Uterine smooth muscle cell (primary cell): ENCODE data around the gene PCDHGA9. TPM values are rescaled to one million over a fixed set of nuclear protein-coding genes. Genes with fewer than 3 reads are reported as not detected.

Source experiments
- total RNA-seq: library from RNA; depleted of rRNA; stranded (reverse); fragments of >200 nt; gene quantifications from 2 replicates; pipeline ENCODE4 v1.2.3, GENCODE V29; 2014

PCDHGA9 gene
- total RNA-seq, 1 donor from 2014 or later: 4.0 TPM

DNA sequence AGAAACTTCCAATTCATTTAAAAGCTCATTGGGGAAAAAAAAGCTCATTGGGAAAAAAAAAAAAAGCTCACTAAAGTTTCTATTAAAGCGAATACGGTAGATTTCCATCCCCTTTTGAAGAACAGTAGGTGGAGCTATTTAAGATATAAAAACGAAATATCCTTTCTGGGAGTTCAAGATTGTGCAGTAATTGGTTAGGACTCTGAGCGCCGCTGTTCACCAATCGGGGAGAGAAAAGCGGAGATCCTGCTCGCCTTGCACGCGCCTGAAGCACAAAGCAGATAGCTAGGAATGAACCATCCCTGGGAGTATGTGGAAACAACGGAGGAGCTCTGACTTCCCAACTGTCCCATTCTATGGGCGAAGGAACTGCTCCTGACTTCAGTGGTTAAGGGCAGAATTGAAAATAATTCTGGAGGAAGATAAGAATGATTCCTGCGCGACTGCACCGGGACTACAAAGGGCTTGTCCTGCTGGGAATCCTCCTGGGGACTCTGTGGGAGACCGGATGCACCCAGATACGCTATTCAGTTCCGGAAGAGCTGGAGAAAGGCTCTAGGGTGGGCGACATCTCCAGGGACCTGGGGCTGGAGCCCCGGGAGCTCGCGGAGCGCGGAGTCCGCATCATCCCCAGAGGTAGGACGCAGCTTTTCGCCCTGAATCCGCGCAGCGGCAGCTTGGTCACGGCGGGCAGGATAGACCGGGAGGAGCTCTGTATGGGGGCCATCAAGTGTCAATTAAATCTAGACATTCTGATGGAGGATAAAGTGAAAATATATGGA is 27.9 kb downstream of the PCDHGA9 start, which contains the start of gene PCDHGA12:
Gene PCDHGA12 (plus strand): TSS at position 176 of the 782 bp plus-strand sequence. CDS start 253 bp downstream, at position 429.

Other genes with a start within 250 kb of the PCDHGA9 start
- gene PCDHB7, start 230.1 kb upstream of the PCDHGA9 start, total RNA-seq: 0.11 and 0.12 TPM in 2 replicates
- gene PCDHB8, start 225.0 kb upstream of the PCDHGA9 start, total RNA-seq: 0.11 and 0.25 TPM in 2 replicates
- gene PCDHB16, start 220.4 kb upstream of the PCDHGA9 start, total RNA-seq: 0.12 and 0.33 TPM in 2 replicates
- under 0.01 TPM in 2 replicates for gene PCDHB9, start 215.6 kb upstream of the PCDHGA9 start, total RNA-seq
- 0.11 and 0.12 TPM in 2 replicates for gene PCDHB10, start 210.4 kb upstream of the PCDHGA9 start, total RNA-seq
- gene PCDHB11, start 203.2 kb upstream of the PCDHGA9 start, total RNA-seq: under 0.01 TPM in 1 of 2 replicates, not detected in the other
- under 0.01 and 0.12 TPM in 2 replicates for gene PCDHB12, start 194.1 kb upstream of the PCDHGA9 start, total RNA-seq
- gene PCDHB13, start 188.9 kb upstream of the PCDHGA9 start, total RNA-seq: under 0.01 and 0.12 TPM in 2 replicates
- gene PCDHB14, start 179.4 kb upstream of the PCDHGA9 start, total RNA-seq: 0.11 and 0.12 TPM in 2 replicates
- under 0.01 and 0.37 TPM in 2 replicates for gene PCDHB15, start 157.4 kb upstream of the PCDHGA9 start, total RNA-seq
- gene SLC25A2, start 98.7 kb upstream of the PCDHGA9 start, total RNA-seq: 0.50 and 0.66 TPM in 2 replicates
- gene TAF7, start 82.0 kb upstream of the PCDHGA9 start, total RNA-seq: 86.1 and 88.3 TPM in 2 replicates
- gene PCDHGA1, start 72.3 kb upstream of the PCDHGA9 start, total RNA-seq: 0.22 and 0.62 TPM in 2 replicates
- 0.89 and 2.2 TPM in 2 replicates for gene PCDHGA2, start 64.0 kb upstream of the PCDHGA9 start, total RNA-seq
- gene PCDHGA3, start 58.9 kb upstream of the PCDHGA9 start, total RNA-seq: 0.22 and 0.87 TPM in 2 replicates
- 0.44 and 1.2 TPM in 2 replicates for gene PCDHGB1, start 52.7 kb upstream of the PCDHGA9 start, total RNA-seq
- 2.2 and 5.2 TPM in 2 replicates for gene PCDHGA4, start 47.8 kb upstream of the PCDHGA9 start, total RNA-seq
- gene PCDHGB2, start 42.8 kb upstream of the PCDHGA9 start, total RNA-seq: 1.2 and 1.7 TPM in 2 replicates
- 0.55 and 0.87 TPM in 2 replicates for gene PCDHGA5, start 38.6 kb upstream of the PCDHGA9 start, total RNA-seq
- gene PCDHGB3, start 32.5 kb upstream of the PCDHGA9 start, total RNA-seq: 2.3 and 4.2 TPM in 2 replicates
- 1.7 and 3.2 TPM in 2 replicates for gene PCDHGA6, start 28.9 kb upstream of the PCDHGA9 start, total RNA-seq
- 1.3 and 4.0 TPM in 2 replicates for gene PCDHGA7, start 20.0 kb upstream of the PCDHGA9 start, total RNA-seq
- 11.3 and 20.9 TPM in 2 replicates for gene PCDHGB4, start 15.1 kb upstream of the PCDHGA9 start, total RNA-seq
- gene PCDHGA8, start 10.1 kb upstream of the PCDHGA9 start, total RNA-seq: 1.1 and 2.4 TPM in 2 replicates
- 16.2 and 25.0 TPM in 2 replicates for gene PCDHGB5, start 4.8 kb upstream of the PCDHGA9 start, total RNA-seq
- gene PCDHGB6, start 5.2 kb downstream of the PCDHGA9 start, total RNA-seq: 2.4 and 2.9 TPM in 2 replicates
- 4.9 and 5.2 TPM in 2 replicates for gene PCDHGA10, start 10.2 kb downstream of the PCDHGA9 start, total RNA-seq
- gene PCDHGB7, start 14.9 kb downstream of the PCDHGA9 start, total RNA-seq: 6.0 and 7.4 TPM in 2 replicates
- 11.7 and 13.6 TPM in 2 replicates for gene PCDHGA11, start 18.3 kb downstream of the PCDHGA9 start, total RNA-seq
- gene PCDHGA12, start 27.7 kb downstream of the PCDHGA9 start, total RNA-seq: 15.5 and 21.5 TPM in 2 replicates
- gene PCDHGC3, start 73.2 kb downstream of the PCDHGA9 start, total RNA-seq: 39.6 and 44.7 TPM in 2 replicates
- 2.2 and 2.4 TPM in 2 replicates for gene PCDHGC4, start 82.3 kb downstream of the PCDHGA9 start, total RNA-seq
- 2.3 and 2.9 TPM in 2 replicates for gene PCDHGC5, start 86.3 kb downstream of the PCDHGA9 start, total RNA-seq
- gene DIAPH1, start 216.2 kb downstream of the PCDHGA9 start, total RNA-seq: 24.2 and 41.1 TPM in 2 replicates
- 49.4 and 62.5 TPM in 2 replicates for gene HDAC3, start 234.1 kb downstream of the PCDHGA9 start, total RNA-seq
- 4.9 TPM in 2 replicates for gene RELL2, start 234.2 kb downstream of the PCDHGA9 start, total RNA-seq
- gene FCHSD1, start 248.6 kb downstream of the PCDHGA9 start, total RNA-seq: 33.3 and 53.4 TPM in 2 replicates